Testis (tissue), 2 donors: Measurements from ENCODE around the gene RAB11FIP5.

Source experiments
- POLR2A ChIP-seq: fragments of 450-650 bp; IDR thresholded peaks from one replicate; pipeline ENCODE4 v1.6.1; 2017; ENCODE audit warnings: antibody characterized with exemption, mild to moderate bottlenecking, moderate library complexity
- TF ChIP-seq, protein P1 (sequence below), 3 experiments: fragments of 450-650 bp in 2 of 3; fragments of 200-600 bp in 1 of 3; sonication (generic) in 1 of 3; IDR thresholded peaks; one replicate each; pipeline ENCODE4 v1.5.1; 2016 to 2019; ENCODE audit warnings: antibody characterized with exemption in 3 of 3, mild to moderate bottlenecking in 2 of 3, moderate library complexity in 1 of 3

DNA sequence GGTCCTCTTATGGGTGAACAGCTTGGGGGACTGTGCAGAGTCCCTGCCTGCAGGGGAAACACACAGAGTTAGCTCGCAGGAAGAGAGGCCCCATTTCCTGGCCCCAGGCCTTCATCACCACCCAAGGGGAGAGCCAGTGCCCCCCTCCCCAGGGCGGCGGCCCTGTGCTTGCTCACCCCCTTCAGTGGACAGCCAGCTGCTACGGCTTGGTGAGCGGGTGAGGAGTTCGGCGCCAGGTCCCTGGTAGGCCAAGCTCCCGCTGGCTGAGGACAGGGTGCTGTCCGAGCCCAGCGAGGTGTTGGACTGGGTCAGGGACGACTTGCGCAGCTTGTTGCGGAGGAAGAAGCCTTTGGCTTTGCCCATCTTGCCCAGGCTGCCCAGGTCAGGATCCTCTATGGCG is 24.0 kb downstream of the RAB11FIP5 start:
- TF ChIP-seq, protein P1, sequence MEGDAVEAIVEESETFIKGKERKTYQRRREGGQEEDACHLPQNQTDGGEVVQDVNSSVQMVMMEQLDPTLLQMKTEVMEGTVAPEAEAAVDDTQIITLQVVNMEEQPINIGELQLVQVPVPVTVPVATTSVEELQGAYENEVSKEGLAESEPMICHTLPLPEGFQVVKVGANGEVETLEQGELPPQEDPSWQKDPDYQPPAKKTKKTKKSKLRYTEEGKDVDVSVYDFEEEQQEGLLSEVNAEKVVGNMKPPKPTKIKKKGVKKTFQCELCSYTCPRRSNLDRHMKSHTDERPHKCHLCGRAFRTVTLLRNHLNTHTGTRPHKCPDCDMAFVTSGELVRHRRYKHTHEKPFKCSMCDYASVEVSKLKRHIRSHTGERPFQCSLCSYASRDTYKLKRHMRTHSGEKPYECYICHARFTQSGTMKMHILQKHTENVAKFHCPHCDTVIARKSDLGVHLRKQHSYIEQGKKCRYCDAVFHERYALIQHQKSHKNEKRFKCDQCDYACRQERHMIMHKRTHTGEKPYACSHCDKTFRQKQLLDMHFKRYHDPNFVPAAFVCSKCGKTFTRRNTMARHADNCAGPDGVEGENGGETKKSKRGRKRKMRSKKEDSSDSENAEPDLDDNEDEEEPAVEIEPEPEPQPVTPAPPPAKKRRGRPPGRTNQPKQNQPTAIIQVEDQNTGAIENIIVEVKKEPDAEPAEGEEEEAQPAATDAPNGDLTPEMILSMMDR (IDR thresholded peaks at IDR 0.05): no peak
- no peak for TF ChIP-seq POLR2A
